Measurements from ENCODE around the gene NRARP.

NRARP gene

DNA sequence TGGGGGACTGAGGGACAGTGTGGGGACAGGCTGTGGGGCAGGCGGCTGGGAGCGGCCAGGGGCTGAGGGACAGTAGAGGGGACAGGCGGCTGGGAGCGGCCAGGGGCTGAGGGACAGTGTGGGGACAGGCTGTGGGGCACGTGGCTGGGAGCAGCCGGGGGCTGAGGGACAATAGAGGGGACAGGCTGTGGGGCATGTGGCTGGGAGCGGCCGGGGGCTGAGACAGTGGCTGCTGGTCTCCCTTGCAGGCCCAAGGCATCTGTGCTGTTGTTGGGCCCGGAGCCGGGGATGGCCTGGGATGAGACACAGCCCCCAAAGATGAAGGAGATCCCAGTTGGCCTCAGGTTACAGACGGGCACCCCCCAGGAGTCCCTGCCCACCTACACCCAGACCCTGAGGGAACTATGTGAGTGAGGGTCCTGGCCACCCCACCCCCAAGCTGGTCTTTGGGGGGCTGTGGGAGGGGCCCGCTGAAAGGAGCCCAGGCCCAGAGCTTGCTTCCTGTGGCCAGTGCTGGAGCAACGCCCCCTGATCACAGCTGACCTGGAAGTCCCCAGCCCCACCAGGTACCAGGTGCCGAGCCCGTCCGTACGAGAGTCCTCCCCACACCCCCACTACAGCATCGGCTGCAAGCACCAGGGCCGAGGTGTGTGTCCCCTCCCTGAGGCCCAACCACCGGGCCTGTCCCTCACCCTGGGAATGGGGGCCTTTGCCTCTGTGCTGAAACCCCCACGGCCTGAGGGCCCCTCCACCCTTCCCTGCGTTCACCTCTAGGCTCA is 50.4 kb downstream of the NRARP start:
- no peak overlapping the region for H3K4me3 ChIP-seq (ENCODE audit: low read depth, low read length)
- TF ChIP-seq, protein P1, sequence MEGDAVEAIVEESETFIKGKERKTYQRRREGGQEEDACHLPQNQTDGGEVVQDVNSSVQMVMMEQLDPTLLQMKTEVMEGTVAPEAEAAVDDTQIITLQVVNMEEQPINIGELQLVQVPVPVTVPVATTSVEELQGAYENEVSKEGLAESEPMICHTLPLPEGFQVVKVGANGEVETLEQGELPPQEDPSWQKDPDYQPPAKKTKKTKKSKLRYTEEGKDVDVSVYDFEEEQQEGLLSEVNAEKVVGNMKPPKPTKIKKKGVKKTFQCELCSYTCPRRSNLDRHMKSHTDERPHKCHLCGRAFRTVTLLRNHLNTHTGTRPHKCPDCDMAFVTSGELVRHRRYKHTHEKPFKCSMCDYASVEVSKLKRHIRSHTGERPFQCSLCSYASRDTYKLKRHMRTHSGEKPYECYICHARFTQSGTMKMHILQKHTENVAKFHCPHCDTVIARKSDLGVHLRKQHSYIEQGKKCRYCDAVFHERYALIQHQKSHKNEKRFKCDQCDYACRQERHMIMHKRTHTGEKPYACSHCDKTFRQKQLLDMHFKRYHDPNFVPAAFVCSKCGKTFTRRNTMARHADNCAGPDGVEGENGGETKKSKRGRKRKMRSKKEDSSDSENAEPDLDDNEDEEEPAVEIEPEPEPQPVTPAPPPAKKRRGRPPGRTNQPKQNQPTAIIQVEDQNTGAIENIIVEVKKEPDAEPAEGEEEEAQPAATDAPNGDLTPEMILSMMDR (IDR thresholded peaks at IDR 0.05; ENCODE audit: borderline replicate concordance, insufficient read depth, low read depth, low read length), result no peak

- H3K4me3 ChIP-seq (ENCODE audit: low read depth, low read length), result no peak within 1 kb of the TSS
- TF ChIP-seq, protein P1 (IDR thresholded peaks at IDR 0.05; ENCODE audit: borderline replicate concordance, insufficient read depth, low read depth, low read length), result no peak
Measured at GRCh38 chr9:137251194-137251461, 50.9 kb downstream of the NRARP start, which contains the start of gene STPG3. Gene STPG3 (plus strand): TSS chr9:137251286. CDS start chr9:137251287, 1 bp downstream.

DNA sequence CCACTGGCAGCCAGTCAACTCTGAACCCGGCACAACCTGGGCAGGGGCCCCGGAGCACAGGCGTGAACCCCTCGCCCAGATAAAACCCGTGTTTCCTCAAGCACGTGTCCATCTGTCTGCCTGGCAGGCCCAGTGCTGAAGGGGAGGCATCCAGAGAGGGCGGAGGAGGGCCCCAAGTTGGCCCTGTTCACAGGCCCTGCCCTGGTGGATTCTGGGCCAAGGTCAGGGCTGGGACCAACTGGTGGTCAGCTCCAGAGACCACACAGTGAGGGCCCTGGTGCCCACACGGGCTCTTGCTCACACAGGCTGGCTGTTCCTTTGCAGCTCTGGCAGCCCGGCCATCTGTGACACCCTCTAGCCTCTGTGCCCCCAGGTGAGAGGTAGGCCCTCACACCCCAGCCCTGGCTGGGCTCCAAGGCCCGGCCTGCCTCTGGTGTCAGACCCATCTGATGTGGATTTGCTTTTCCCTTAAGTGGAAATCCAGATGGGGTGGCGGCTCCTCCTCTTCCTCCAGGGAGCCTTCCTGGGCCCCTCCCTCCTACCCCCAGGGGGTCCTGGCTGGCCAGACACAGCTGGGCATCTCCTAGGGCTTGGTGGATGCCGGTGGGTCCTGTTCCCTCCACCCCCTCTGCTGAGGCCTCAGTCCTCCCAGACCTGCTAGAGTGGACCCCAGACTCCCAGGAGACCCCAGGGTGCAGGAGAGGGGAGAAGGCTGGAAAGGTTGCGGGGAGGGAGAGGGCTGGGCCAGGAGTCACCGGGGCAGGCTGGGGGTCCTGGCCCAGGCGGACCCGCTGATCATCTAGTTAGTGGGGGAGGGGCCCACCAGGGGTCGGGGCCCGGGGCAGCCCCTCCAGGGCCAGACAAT is 51.5 kb downstream of the NRARP start:
- TF ChIP-seq, protein P1 (IDR thresholded peaks at IDR 0.05; ENCODE audit: borderline replicate concordance, insufficient read depth, low read depth, low read length), result no peak
- no peak overlapping the region for H3K4me3 ChIP-seq (ENCODE audit: low read depth, low read length)

Measured in GM12875 (cell line).